K562 (cell line): ENCODE data around the gene CFAP97D1. TPM values are rescaled to one million over a fixed set of nuclear protein-coding genes. Genes with fewer than 3 reads are reported as not detected.

Experiments used
- BACH1 ChIP-seq: fragments of 200-800 bp; sonication (Bioruptor generic); IDR thresholded peaks from 2 replicates; pipeline ENCODE4 v1.6.1; 2016; ENCODE audit warnings: missing genetic modification characterization, missing compliant biosample characterization
- CBX3 ChIP-seq, 2 experiments: IDR thresholded peaks; 1 replicate in 1 of 2; 2 replicates in 1 of 2; pipeline ENCODE4 v1.6.1; 2012; ENCODE audit warnings: inconsistent platforms in 2 of 2, low read length in 2 of 2, borderline replicate concordance in 1 of 2, control low read depth in 1 of 2
- EGR1 ChIP-seq: fragments of 450-650 bp; conservative IDR thresholded peaks from 2 replicates; pipeline ENCODE4 v1.6.1; 2017; ENCODE audit warnings: mild to moderate bottlenecking
- ETV6 ChIP-seq, 3 experiments: fragments of 150-350 bp in 1 of 3; sonication (generic) in 1 of 3; formaldehyde crosslinking in 1 of 3; IDR thresholded peaks; 2 replicates each; pipeline versions ENCODE4 v1.6.1 to v1.8.0; 2014 to 2022; ENCODE audit warnings: borderline replicate concordance in 2 of 3, low read depth in 2 of 3, antibody characterized with exemption in 1 of 3, low read length in 1 of 3, mild to moderate bottlenecking in 1 of 3, missing genetic modification reagents in 1 of 3
- GATAD2B ChIP-seq: fragments of 450-650 bp; IDR thresholded peaks from 2 replicates; pipeline ENCODE4 v1.6.1; 2017; ENCODE audit warnings: mild to moderate bottlenecking, borderline replicate concordance
- ZNF699 ChIP-seq: fragments of 250-450 bp; sonication (Bioruptor Pico); IDR thresholded peaks from 2 replicates; pipeline ENCODE4 v1.8.0; 2021; ENCODE audit warnings: mild to moderate bottlenecking, moderate library complexity; ENCODE audit not compliant: insufficient replicate concordance
- polyA plus RNA-seq, 8 experiments: library from polyadenylated mRNA; depleted of rRNA in 4 of 8; stranded (reverse) in 5 of 8; unstranded in 3 of 8; fragments of >200 nt; fragmentation: Nextera tagmentation in 2 of 8; fragmentation: Illumina TruSeq in 1 of 8; extraction: Ambion mirVana in 2 of 8; extraction: Trizol in 1 of 8; gene quantifications; 2 replicates each; pipeline versions ENCODE4 v1.2.1 to v1.2.3, GENCODE V29; 2011 to 2014; ENCODE audit warnings: inconsistent platforms in 1 of 8, missing spikeins in 1 of 8
- total RNA-seq, 7 experiments: library from RNA; depleted of rRNA in 6 of 7; stranded (reverse); fragments of >200 nt in 6 of 7; fragmentation: Illumina TruSeq in 2 of 7; extraction: Trizol in 2 of 7; gene quantifications; 2 replicates each; pipeline versions ENCODE4 v1.2.1 to v1.2.3, GENCODE V29; 2011 to 2021; ENCODE audit warnings: low replicate concordance in 1 of 7
- TF ChIP-seq, protein P1 (sequence below), 2 experiments: fragments of 450-650 bp; formaldehyde crosslinking in 1 of 2; IDR thresholded peaks; 2 replicates each; pipeline versions ENCODE4 v1.4.0 to v1.6.1; 2014 to 2020; ENCODE audit warnings: mild to moderate bottlenecking in 2 of 2, borderline replicate concordance in 1 of 2, low read depth in 1 of 2
- TF ChIP-seq, protein P2 (sequence below): IDR thresholded peaks from 2 replicates; pipeline ENCODE4 v1.6.1; 2014; ENCODE audit warnings: antibody characterized with exemption
- TF ChIP-seq, protein P3 (sequence below): fragments of 450-650 bp; IDR thresholded peaks from 2 replicates; pipeline ENCODE4 v1.6.1; 2017; ENCODE audit warnings: antibody characterized with exemption, mild to moderate bottlenecking
- TF ChIP-seq, protein P4 (sequence below): fragments of 200-800 bp; sonication (Bioruptor generic); IDR thresholded peaks from 2 replicates; pipeline ENCODE4 v1.6.1; 2017; ENCODE audit warnings: missing genetic modification characterization, missing compliant biosample characterization

Gene CFAP97D1
- total and polyA plus RNA-seq, 9 of the 15 experiments (the other 6 are each of a cell fraction or from before 2014, with no cell fraction given): not detected

DNA sequence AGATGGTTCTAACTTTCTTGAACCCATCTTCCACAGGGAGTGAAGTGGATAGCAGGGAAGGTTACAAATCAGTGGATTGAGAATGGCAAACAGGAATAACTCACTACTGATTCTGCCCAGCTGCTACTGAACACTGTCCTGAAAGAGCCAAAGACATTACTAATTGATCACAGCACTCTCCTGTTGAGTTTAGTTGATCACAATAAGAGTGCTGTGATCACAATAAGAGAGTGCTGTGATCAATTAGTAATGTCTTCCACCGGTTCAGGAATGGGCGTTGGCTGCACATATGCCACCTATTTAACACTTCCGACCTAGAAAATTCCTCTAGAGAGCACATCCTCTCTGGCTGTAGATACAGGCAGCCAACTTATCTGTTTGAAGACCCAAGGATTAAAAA is 11.4 kb downstream of the CFAP97D1 start (continued):
- TF ChIP-seq, protein P1, sequence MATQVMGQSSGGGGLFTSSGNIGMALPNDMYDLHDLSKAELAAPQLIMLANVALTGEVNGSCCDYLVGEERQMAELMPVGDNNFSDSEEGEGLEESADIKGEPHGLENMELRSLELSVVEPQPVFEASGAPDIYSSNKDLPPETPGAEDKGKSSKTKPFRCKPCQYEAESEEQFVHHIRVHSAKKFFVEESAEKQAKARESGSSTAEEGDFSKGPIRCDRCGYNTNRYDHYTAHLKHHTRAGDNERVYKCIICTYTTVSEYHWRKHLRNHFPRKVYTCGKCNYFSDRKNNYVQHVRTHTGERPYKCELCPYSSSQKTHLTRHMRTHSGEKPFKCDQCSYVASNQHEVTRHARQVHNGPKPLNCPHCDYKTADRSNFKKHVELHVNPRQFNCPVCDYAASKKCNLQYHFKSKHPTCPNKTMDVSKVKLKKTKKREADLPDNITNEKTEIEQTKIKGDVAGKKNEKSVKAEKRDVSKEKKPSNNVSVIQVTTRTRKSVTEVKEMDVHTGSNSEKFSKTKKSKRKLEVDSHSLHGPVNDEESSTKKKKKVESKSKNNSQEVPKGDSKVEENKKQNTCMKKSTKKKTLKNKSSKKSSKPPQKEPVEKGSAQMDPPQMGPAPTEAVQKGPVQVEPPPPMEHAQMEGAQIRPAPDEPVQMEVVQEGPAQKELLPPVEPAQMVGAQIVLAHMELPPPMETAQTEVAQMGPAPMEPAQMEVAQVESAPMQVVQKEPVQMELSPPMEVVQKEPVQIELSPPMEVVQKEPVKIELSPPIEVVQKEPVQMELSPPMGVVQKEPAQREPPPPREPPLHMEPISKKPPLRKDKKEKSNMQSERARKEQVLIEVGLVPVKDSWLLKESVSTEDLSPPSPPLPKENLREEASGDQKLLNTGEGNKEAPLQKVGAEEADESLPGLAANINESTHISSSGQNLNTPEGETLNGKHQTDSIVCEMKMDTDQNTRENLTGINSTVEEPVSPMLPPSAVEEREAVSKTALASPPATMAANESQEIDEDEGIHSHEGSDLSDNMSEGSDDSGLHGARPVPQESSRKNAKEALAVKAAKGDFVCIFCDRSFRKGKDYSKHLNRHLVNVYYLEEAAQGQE (IDR thresholded peaks at IDR 0.05; ENCODE audit: borderline replicate concordance): peak; percentile 96
- TF ChIP-seq, protein P1 (CRISPR knock-in tag; IDR thresholded peaks at IDR 0.05; ENCODE audit: low read depth): no peak
- no peak for TF ChIP-seq BACH1
- no peak for TF ChIP-seq ZNF699 (CRISPR knock-in tag)
- TF ChIP-seq GATAD2B: no peak
- no peak for TF ChIP-seq EGR1
- TF ChIP-seq, protein P2, sequence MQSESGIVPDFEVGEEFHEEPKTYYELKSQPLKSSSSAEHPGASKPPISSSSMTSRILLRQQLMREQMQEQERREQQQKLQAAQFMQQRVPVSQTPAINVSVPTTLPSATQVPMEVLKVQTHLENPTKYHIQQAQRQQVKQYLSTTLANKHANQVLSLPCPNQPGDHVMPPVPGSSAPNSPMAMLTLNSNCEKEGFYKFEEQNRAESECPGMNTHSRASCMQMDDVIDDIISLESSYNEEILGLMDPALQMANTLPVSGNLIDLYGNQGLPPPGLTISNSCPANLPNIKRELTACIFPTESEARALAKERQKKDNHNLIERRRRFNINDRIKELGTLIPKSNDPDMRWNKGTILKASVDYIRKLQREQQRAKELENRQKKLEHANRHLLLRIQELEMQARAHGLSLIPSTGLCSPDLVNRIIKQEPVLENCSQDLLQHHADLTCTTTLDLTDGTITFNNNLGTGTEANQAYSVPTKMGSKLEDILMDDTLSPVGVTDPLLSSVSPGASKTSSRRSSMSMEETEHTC: no peak
- TF ChIP-seq ETV6 (IDR thresholded peaks at IDR 0.05; ENCODE audit: borderline replicate concordance in 1 of 2, low read depth in 2 of 2, low read length in 1 of 2): no peak
- TF ChIP-seq ETV6 (CRISPR knock-in tag; IDR thresholded peaks at IDR 0.05; ENCODE audit: borderline replicate concordance): no peak
- TF ChIP-seq, protein P3, sequence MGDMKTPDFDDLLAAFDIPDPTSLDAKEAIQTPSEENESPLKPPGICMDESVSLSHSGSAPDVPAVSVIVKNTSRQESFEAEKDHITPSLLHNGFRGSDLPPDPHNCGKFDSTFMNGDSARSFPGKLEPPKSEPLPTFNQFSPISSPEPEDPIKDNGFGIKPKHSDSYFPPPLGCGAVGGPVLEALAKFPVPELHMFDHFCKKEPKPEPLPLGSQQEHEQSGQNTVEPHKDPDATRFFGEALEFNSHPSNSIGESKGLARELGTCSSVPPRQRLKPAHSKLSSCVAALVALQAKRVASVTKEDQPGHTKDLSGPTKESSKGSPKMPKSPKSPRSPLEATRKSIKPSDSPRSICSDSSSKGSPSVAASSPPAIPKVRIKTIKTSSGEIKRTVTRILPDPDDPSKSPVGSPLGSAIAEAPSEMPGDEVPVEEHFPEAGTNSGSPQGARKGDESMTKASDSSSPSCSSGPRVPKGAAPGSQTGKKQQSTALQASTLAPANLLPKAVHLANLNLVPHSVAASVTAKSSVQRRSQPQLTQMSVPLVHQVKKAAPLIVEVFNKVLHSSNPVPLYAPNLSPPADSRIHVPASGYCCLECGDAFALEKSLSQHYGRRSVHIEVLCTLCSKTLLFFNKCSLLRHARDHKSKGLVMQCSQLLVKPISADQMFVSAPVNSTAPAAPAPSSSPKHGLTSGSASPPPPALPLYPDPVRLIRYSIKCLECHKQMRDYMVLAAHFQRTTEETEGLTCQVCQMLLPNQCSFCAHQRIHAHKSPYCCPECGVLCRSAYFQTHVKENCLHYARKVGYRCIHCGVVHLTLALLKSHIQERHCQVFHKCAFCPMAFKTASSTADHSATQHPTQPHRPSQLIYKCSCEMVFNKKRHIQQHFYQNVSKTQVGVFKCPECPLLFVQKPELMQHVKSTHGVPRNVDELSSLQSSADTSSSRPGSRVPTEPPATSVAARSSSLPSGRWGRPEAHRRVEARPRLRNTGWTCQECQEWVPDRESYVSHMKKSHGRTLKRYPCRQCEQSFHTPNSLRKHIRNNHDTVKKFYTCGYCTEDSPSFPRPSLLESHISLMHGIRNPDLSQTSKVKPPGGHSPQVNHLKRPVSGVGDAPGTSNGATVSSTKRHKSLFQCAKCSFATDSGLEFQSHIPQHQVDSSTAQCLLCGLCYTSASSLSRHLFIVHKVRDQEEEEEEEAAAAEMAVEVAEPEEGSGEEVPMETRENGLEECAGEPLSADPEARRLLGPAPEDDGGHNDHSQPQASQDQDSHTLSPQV: no peak
- no peak for TF ChIP-seq CBX3 (IDR thresholded peaks at IDR 0.05; ENCODE audit: borderline replicate concordance in 1 of 2, low read length in 2 of 2)
- TF ChIP-seq, protein P4, sequence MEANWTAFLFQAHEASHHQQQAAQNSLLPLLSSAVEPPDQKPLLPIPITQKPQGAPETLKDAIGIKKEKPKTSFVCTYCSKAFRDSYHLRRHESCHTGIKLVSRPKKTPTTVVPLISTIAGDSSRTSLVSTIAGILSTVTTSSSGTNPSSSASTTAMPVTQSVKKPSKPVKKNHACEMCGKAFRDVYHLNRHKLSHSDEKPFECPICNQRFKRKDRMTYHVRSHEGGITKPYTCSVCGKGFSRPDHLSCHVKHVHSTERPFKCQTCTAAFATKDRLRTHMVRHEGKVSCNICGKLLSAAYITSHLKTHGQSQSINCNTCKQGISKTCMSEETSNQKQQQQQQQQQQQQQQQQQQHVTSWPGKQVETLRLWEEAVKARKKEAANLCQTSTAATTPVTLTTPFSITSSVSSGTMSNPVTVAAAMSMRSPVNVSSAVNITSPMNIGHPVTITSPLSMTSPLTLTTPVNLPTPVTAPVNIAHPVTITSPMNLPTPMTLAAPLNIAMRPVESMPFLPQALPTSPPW (CRISPR knock-in tag): no peak
